Measurements from ENCODE around the gene AHCYL2. TPM values are rescaled to one million over a fixed set of nuclear protein-coding genes. Genes with fewer than 3 reads are reported as not detected.

Gene AHCYL2
- total RNA-seq, 6 experiments from 2014 or later = 6.8 to 12.4 (median 8.8) TPM

GRCh38 chr7:129338450-129338849 lies 113.6 kb downstream of the AHCYL2 start:
- Mint-ChIP-seq H3K27ac (no peak overlapping the region), H3K27me3 (ENCODE audit: insufficient read depth) (no peaks in the 10 kb centered on the region; the same call in 1 of the 2 replicates), H3K9me3 (no peaks in the 10 kb centered on the region), H3K4me1 (ENCODE audit: low read depth) (peaks cover 6% of the 10 kb centered on the region), H3K36me3 (ENCODE audit: low read depth) (no peaks in the 10 kb centered on the region), H3K4me3 (no peak overlapping the region)
- TF ChIP-seq CTCF (IDR thresholded peaks at IDR 0.05) = no peak
- no peak for DNase-seq

GRCh38 chr7:129341212-129341611 lies 116.4 kb downstream of the AHCYL2 start:
- DNase-seq = no peak
- Mint-ChIP-seq H3K27ac (no peak overlapping the region), H3K4me1 (ENCODE audit: low read depth) (peaks cover 27% of the 10 kb centered on the region), H3K36me3 (ENCODE audit: low read depth) (no peaks in the 10 kb centered on the region), H3K4me3 (no peak overlapping the region), H3K27me3 (ENCODE audit: insufficient read depth) (no peaks in the 10 kb centered on the region; the same call in 1 of the 2 replicates), H3K9me3 (no peaks in the 10 kb centered on the region)
- no peak for TF ChIP-seq CTCF (IDR thresholded peaks at IDR 0.05)

GRCh38 chr7:129341816-129342806 lies 117.3 kb downstream of the AHCYL2 start:
- Mint-ChIP-seq H3K9me3 (no peaks in the 10 kb centered on the region), H3K4me1 (ENCODE audit: low read depth) (peaks cover 29% of the 10 kb centered on the region), H3K4me3 (no peak overlapping the region), H3K27me3 (ENCODE audit: insufficient read depth) (no peaks in the 10 kb centered on the region; the same call in 1 of the 2 replicates), H3K36me3 (ENCODE audit: low read depth) (no peaks in the 10 kb centered on the region), H3K27ac (no peak overlapping the region)
- TF ChIP-seq CTCF (IDR thresholded peaks at IDR 0.05) = no peak
- DNase-seq = no peak

- Mint-ChIP-seq H3K4me1 (ENCODE audit: low read depth) (peaks cover 29% of the 10 kb centered on the region), H3K36me3 (ENCODE audit: low read depth) (no peaks in the 10 kb centered on the region), H3K27ac (no peak overlapping the region), H3K9me3 (no peaks in the 10 kb centered on the region), H3K27me3 (ENCODE audit: insufficient read depth) (no peaks in the 10 kb centered on the region; the same call in 1 of the 2 replicates), H3K4me3 (no peak overlapping the region)
- TF ChIP-seq CTCF (IDR thresholded peaks at IDR 0.05) = peak; percentile 88
- DNase-seq = peak; percentile 47
Observed at GRCh38 chr7:129343099-129343700, 118.4 kb downstream of the AHCYL2 start.

GRCh38 chr7:129347330-129347729 lies 122.5 kb downstream of the AHCYL2 start:
- H3K27me3 Mint-ChIP-seq (ENCODE audit: insufficient read depth) = no peaks in the 10 kb centered on the region
- no peak for TF ChIP-seq CTCF (IDR thresholded peaks at IDR 0.05)
- no peak overlapping the region for H3K27ac Mint-ChIP-seq
- no peak for DNase-seq
- no peaks in the 10 kb centered on the region for H3K36me3 Mint-ChIP-seq (ENCODE audit: low read depth)
- no peaks in the 10 kb centered on the region for H3K9me3 Mint-ChIP-seq
- peaks cover 34% of the 10 kb centered on the region for H3K4me1 Mint-ChIP-seq (ENCODE audit: low read depth)
- H3K4me3 Mint-ChIP-seq = no peak overlapping the region
